HuH-7.5 (cell line): ENCODE results near the gene SDK1.

ENCODE experiments used
- DNase-seq: peaks from one replicate; pipeline ENCODE4 v3.0.0; 2011; ENCODE audit warnings: low spot score

SDK1 gene

GRCh38 chr7:3408814-3409595, 108.0 kb downstream of the SDK1 start:
- DNase-seq: no peak

DNA sequence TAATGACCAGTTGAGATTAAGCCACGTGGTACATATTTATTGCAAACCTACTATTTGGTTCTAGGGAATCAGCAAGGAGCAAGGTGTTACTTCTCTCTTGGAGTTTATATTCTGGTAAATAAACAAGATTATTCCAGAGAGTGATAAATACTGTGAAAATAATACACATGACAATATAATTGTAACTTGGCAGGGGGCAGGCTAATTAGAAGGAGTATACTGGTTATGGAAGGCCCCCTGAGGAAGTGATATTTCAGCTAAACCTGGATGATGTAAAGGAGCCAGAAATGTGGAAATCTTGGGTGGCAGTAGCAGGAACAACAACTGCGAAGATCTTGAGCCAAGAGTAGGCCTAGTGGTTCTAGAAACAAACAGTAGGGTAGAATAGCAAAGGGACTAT, 111.8 kb downstream of the SDK1 start:
- no peak for DNase-seq

DNA sequence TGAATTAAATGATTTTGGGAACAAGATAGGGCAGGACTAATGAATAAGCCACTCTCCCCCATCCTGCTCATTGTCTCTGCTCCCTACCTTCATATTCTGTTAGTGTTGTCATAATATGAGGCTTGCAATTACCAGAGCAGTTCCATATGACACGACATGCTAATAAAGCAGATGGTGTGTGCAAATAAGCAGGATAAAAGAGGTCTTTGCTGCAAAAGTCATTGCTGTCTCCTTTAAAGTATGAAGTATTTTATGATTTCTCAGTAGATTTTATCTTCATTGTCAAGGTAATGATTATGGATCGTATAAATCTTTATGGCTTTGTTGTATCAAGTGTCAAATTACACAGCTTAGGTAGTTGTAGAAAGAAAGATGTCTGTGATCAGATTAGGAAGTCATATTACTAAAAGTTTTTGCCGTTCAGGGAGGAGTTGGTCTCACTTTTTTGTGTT, 114.8 kb downstream of the SDK1 start:
- no peak for DNase-seq

DNA sequence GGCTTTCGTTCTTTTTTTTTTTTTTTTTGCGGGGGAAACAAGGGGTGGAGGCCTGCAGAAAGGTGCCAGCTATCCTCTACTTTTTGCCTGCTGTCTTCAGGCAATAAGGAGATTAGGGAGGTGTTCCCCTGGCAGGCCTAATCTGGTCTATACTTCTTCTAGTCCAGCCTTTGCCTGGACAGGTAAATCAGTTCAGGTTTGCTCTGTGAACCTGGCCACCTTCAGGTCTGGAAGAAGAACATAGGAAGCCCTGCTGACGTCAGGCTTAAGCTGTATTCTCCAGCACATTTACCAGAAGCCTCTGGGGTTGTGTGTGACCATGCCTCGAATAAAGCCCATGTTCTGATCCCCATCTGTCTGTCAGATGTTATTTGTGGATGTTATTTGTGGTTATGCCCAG, 115.4 kb downstream of the SDK1 start:
- no peak for DNase-seq

DNA sequence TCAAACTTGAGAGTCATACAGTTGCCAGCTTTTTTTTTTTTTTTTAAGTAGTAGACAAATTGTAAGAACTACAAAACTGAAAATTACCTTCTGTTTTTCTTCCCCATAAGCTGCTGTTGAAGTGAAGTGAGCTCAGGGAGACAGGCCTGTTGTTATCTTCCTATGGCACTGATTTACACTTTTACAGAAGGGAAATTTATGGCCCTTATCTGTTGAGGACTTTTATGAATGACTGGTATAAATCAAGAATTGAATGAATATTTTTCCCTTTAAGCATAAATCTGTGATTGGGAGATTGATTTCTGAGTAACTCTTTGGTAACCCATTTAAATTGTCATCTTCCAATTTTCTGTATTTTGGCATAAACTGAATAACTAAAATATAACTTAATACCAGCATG, 124.0 kb downstream of the SDK1 start:
- no peak for DNase-seq

- no peak for DNase-seq
These were observed 125.0 kb downstream of the SDK1 start for GRCh38 chr7:3426064-3426463.

DNA sequence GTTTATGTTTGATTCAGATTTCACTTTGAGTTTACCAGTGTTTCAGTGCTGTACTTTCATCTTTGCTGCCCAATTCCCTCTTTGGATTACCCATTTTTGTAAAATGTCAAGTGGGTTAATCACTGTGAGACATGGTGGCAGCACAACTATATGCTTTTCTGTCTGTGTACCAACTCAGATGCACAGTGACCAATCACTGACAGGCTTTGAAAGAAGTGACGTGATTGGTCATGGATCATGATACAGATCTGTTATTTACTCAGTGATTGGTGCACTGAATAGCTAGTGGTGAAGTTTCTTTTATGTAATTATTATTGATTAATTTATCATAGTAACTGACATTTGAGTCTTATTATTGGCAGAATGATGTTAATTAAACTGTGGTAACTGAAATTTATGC, 126.9 kb downstream of the SDK1 start:
- no peak for DNase-seq

GRCh38 chr7:3429981-3430380, 128.9 kb downstream of the SDK1 start:
- DNase-seq: no peak

GRCh38 chr7:3430588-3430987, 129.5 kb downstream of the SDK1 start:
- DNase-seq: no peak

- no peak for DNase-seq
These were observed 130.3 kb downstream of the SDK1 start for GRCh38 chr7:3431306-3431705.

GRCh38 chr7:3432911-3433310, 131.9 kb downstream of the SDK1 start:
- no peak for DNase-seq

DNA sequence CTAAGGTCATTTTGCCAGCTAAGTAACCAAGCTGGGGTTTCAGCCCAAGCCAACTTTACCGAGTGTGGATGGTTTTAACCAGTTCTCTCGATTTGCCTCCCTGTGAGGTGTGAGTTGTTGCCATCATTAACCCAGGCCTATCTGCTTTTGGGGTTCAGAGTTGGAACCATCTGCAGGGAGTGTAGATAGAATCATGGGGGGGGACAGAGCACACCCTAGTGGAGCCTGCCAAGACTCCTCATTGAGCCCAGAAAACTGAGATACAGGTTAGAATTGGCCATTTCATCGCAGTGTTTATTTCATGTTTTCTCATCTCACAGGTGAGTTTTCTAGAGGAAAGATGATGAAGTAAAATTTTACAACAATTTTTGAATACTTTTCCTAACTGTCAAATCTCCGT, 133.6 kb downstream of the SDK1 start:
- DNase-seq: no peak

DNA sequence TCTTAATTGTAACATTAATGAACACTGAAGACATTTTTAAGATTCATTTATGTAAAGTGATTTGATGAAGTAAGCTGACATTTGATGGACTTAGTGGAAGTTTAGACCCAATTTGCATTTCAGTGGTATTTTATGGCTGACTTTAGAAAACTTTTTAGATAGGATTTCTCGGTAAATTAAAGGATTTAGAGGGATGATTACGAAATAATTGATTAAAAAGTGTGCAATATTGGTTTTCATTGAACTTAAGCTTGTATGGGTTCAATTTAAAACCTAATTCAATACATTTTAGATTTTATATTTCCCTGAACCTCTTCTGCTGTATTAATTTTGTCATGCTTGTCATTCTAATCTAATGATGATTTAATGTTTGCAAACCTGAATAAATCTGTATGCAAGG, 135.1 kb downstream of the SDK1 start:
- no peak for DNase-seq

- DNase-seq: no peak
These were observed 135.7 kb downstream of the SDK1 start for GRCh38 chr7:3436746-3437145.

- no peak for DNase-seq
These were observed 136.4 kb downstream of the SDK1 start for GRCh38 chr7:3437467-3437866.

DNA sequence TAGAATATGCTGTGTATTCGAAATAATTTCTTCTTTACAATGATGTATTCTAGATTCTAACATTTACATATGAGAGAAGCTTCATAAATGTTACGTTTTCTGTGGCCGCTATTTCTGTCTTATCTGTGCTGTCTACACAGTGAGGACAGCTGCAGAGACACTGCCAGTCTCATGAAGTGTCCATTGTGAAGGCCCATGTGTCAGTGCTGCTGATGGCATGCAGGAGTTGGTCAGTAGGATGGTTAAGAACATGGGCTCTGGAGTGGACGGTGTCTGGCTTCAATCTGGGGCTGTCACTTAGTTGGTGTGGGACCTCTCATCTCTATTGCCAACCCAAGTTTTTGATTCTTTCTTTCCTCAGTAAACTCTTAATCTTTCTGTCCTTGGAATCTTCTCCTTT, 137.3 kb downstream of the SDK1 start:
- DNase-seq: no peak

DNA sequence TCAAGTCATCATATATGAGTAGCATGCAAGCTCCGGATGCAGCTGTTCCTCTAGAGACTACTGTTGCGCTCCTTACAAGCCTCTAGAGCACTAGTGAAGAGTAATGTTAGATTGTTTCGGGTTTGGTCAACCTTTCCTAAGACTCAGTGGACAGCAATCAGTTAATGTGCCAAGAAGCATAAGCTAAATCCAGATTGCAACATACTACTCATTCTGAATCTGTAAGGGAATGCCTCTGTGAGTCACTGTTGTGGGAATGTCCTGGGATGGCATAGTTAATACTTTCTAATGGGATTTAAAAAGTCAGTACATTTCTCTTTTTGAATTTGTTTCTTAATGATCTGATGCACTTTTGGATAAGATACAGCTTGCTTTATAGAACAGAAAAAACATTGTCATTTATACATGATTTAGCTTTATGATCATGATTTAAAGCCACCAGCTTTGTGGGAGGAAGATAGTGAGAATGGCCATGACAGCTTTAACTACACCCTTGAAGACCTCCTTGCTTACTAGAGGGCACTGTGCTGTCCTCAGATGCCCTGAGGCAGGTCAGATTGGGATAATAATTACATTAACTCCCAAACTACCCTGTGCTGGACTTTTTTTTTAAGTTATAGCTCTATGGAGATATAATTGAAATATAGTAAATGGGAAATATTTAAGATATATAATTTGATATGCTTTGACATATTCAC, 138.4 kb downstream of the SDK1 start:
- no peak for DNase-seq

DNA sequence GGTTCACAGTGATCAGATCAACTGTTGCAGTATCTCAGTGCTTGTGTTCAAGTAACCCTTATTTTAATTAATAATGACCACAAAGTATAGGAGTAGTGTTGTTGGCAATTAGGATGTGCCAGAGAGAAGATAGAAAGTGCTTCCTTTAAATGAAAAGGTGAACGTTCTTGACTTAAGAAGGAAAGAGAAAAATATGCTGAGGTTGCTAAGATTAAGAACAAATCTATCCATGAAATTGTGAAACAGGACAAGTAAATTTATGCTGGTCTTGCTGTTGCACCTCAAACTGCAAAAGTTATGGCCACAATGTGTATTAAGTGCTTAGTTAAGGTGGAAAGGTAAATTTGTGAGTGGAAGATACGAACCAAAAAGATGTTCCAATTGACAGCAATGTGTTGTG, 139.5 kb downstream of the SDK1 start:
- DNase-seq: no peak

DNA sequence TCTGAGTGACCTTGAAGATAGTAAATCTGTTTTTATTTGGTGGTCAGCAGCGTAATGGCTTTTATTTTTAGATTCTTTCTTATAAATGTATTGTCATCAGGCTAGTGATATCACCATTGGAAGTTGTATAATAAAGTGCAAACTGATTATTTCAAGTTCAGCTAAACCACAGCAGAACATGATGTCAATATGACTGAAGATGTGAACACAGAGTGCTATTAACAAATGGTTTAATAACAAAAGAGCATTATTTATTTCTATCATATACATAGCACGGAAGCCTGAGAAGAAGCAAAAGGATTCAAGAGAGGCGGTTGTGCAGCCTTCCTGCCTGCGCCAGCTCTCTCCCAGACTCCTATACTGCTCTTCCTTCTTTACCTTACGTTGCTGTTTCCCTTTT, 142.7 kb downstream of the SDK1 start:
- no peak for DNase-seq

GRCh38 chr7:3446786-3447185, 145.7 kb downstream of the SDK1 start:
- DNase-seq: no peak

- DNase-seq: no peak
These were observed 150.6 kb downstream of the SDK1 start for GRCh38 chr7:3451701-3452100.

GRCh38 chr7:3453398-3453797, 152.3 kb downstream of the SDK1 start:
- no peak for DNase-seq

GRCh38 chr7:3455806-3456595, 154.9 kb downstream of the SDK1 start:
- DNase-seq: no peak
